Measurements from ENCODE around the gene PLIN3. TPM values are rescaled to one million over a fixed set of nuclear protein-coding genes. Genes with fewer than 3 reads are reported as not detected.

The PLIN3 gene
- total and polyA plus RNA-seq, 2 of the 8 experiments (the other 6 are each of a cell fraction or from before 2014, with no cell fraction given), result 60.7 to 61.5 TPM

DNA sequence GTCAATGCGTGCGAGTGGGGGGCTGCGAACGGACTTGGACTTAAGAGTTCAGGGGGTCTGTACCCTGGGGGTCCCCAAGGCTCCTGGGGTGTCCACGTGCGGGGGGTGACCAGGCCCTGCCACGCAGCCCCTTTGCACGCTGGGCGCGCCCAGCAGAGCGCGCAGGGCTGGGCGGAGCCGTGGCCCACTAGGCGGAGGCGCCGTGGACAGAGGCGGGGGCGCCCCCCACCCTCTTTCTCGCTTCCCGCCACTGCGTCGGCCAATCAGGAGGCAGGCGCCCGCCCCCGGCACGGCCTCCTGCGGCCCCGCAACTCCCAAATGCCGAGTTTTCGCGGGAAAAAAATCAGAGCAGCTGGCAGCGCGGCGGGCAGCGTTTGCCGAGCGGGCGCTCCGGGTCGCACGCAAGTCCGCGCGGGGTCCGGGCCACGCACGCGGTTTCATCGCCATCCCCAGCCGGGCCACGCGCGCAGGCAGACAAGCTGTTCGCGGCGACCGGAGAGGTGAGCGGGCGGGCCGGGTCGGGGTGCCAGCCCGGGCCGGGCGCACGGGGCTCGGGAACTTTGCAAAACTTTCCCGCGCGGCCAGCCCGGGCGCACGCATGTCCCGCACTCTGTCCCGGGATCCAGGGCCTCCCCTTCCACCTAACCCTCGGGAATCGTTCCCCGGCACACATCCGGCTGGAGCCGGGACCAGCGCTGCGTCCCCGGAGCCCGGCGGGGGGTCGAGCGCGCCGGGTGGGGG lies 41.9 kb upstream of the PLIN3 start, which contains the start of gene UHRF1:
UHRF1 (plus strand) TSS at position 346 of the 741 bp plus-strand sequence. CDS start 1,385 bp downstream, outside the sequence.
- Histone ChIP-seq H3K4me3 (ENCODE audit: extremely low read depth in 1 of 4, insufficient read depth in 2 of 4, low read depth in 3 of 4, low read length in 4 of 4) (peak within 1 kb of the TSS; percentile 46 to 83 (median 56)), H4K20me1 (replicated peaks in 1 of 2; ENCODE audit: control insufficient read depth in 1 of 2, insufficient read depth in 2 of 2, low read length in 2 of 2) (peaks cover 3 to 11% of the 10 kb centered on the region in 2 experiments), H2BK5ac (ENCODE audit: low read depth, low read length) (peak within 1 kb of the TSS; percentile 66; the same call in 1 of the 2 replicates), H3K36me3 (ENCODE audit: control insufficient read depth in 2 of 4, insufficient read depth in 4 of 4, low read length in 3 of 4) (peaks cover 4 to 15% (median 6%) of the 10 kb centered on the region in 4 experiments; a peak in 5 of 8 replicates), H3K18ac (ENCODE audit: extremely low read depth, low read length) (peak within 1 kb of the TSS; percentile 71), H3K23ac (ENCODE audit: insufficient read length) (no peak within 1 kb of the TSS), H3K9ac (replicated peaks in 1 of 4; ENCODE audit: extremely low read depth in 1 of 4, low read depth in 3 of 4, low read length in 3 of 4) (peak within 1 kb of the TSS; percentile 69 to 92 (median 78)), H2BK15ac (ENCODE audit: low read length) (no peak within 1 kb of the TSS; the same call in 1 of the 2 replicates), H4K5ac (ENCODE audit: insufficient read length, low read depth, low read length) (peak within 1 kb of the TSS; percentile 49), H3K4ac (replicated peaks; ENCODE audit: insufficient read length, low read depth, low read length) (peak within 1 kb of the TSS; percentile 46), H3K4me2 (ENCODE audit: insufficient read depth in 1 of 2, low read depth in 2 of 2, low read length in 2 of 2) (peak within 1 kb of the TSS; percentile 75 to 79), H3K79me1 (ENCODE audit: low read depth, low read length) (0 out of 2 replicates have a peak, but pooled peaks cover 5% of the 10 kb centered on the region), H3K14ac (ENCODE audit: insufficient read length) (no peak within 1 kb of the TSS), H2BK120ac (replicated peaks; ENCODE audit: low read depth, low read length) (no peak within 1 kb of the TSS), H2BK12ac (ENCODE audit: low read depth, low read length) (peak within 1 kb of the TSS; percentile 75; the same call in 1 of the 2 replicates), H4K91ac (replicated peaks; ENCODE audit: insufficient read length, low read length) (peak within 1 kb of the TSS; percentile 3), H3K56ac (replicated peaks; ENCODE audit: insufficient read length, low read depth, low read length) (no peak within 1 kb of the TSS), H3K79me2 (ENCODE audit: control insufficient read depth in 1 of 2, insufficient read depth in 2 of 2, low read length in 2 of 2) (peaks cover 0 to 35% of the 10 kb centered on the region in 2 experiments; a peak in 2 of 4 replicates), H2AFZ (ENCODE audit: low read length) (no peak within 1 kb of the TSS), H2AK5ac (ENCODE audit: low read depth, low read length) (0 out of 2 replicates have a peak within 1 kb of the TSS, but pooled peaks have one; percentile 11), H4K8ac (ENCODE audit: extremely low read depth, insufficient read depth, low read length) (peak within 1 kb of the TSS; percentile 90), H3K27ac (ENCODE audit: low read depth, low read length) (peak within 1 kb of the TSS; percentile 34; the same call in 1 of the 2 replicates), H3K23me2 (ENCODE audit: low read depth, low read length) (peaks cover 8% of the 10 kb centered on the region), H3K27me3 (replicated peaks in 1 of 4; ENCODE audit: control insufficient read depth in 3 of 4, extremely low read depth in 1 of 4, insufficient read depth in 3 of 4, low read length in 3 of 4) (no peaks in the 10 kb centered on the region; a peak in 2 of 7 replicates), H3K4me1 (replicated peaks in 1 of 4; ENCODE audit: control insufficient read depth in 3 of 4, insufficient read depth in 4 of 4, low read length in 3 of 4) (peaks cover 0 to 14% (median 11%) of the 10 kb centered on the region in 4 experiments; a peak in 6 of 7 replicates), H2BK20ac (ENCODE audit: low read length) (no peak within 1 kb of the TSS), H3K9me3 (ENCODE audit: insufficient read depth in 2 of 2, low read depth in 1 of 2, low read length in 1 of 2) (no peaks in the 10 kb centered on the region)
- DNase-seq (ENCODE audit: low read depth in 1 of 2, low spot score in 2 of 2), result peak in 1 of 2 experiments; percentile 54
- WGBS, 2 experiments (ENCODE audit: extremely low coverage in 1 of 2, insufficient coverage in 1 of 2, insufficient read length in 1 of 2, insufficient replicate concordance in 2 of 2, low coverage in 1 of 2, low lambda C conversion rate in 2 of 2, missing lambda C conversion rate in 1 of 2), result 8% methylated on average over 41 of the region's 89 CpGs; no CpG with 5 or more reads in 1 of the 2 experiments
- POLR2A ChIA-PET (ENCODE audit: partially characterized antibody), result interaction anchor here (2.0 kb wide), 1 partner anchor 122 kb away, joined by 4 read pairs; no protein-coding TSS in a partner anchor
- CTCF ChIA-PET (ENCODE audit: partially characterized antibody), result interaction anchor here (0.5 to 1.0 kb wide), 2 partner anchors 10 to 34 kb away, joined by 3 to 4 read pairs; no protein-coding TSS in a partner anchor
- no peak for FAIRE-seq
- peak; percentile 46 for TF ChIP-seq E2F6 (IDR thresholded peaks at IDR 0.05)
- TF ChIP-seq CHD1 (IDR thresholded peaks at IDR 0.05; ENCODE audit: low read depth, low read length), result no peak
- TF ChIP-seq, protein P1, sequence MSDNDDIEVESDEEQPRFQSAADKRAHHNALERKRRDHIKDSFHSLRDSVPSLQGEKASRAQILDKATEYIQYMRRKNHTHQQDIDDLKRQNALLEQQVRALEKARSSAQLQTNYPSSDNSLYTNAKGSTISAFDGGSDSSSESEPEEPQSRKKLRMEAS (IDR thresholded peaks at IDR 0.05), result peak; percentile 30
- peak; percentile 71 for TF ChIP-seq KDM4A (IDR thresholded peaks at IDR 0.05; ENCODE audit: low read depth, low read length, severe bottlenecking)
- peak; percentile 31 for TF ChIP-seq BACH1 (IDR thresholded peaks at IDR 0.05; ENCODE audit: low read length)
- no peak for TF ChIP-seq MAFK (IDR thresholded peaks at IDR 0.05; ENCODE audit: low read depth, low read length)
- TF ChIP-seq CTBP2 (IDR thresholded peaks at IDR 0.05; ENCODE audit: borderline replicate concordance, insufficient read depth, insufficient read length, low read length), result no peak
- TF ChIP-seq TAF1 (IDR thresholded peaks at IDR 0.05; ENCODE audit: low read depth, low read length), result peak; percentile 48; the same call in 1 of the 2 replicates
- TF ChIP-seq ASH2L (IDR thresholded peaks at IDR 0.05; ENCODE audit: low read length), result peak; percentile 43
- peak; percentile 38; the same call in 1 of the 2 replicates for TF ChIP-seq TBP (IDR thresholded peaks at IDR 0.05; ENCODE audit: low read depth, low read length)
